ENCODE data around the gene ADAMTS16. TPM values are rescaled to one million over a fixed set of nuclear protein-coding genes. Genes with fewer than 3 reads are reported as not detected.

The ADAMTS16 gene
- polyA plus RNA-seq, 3 donors, result not detected

DNA sequence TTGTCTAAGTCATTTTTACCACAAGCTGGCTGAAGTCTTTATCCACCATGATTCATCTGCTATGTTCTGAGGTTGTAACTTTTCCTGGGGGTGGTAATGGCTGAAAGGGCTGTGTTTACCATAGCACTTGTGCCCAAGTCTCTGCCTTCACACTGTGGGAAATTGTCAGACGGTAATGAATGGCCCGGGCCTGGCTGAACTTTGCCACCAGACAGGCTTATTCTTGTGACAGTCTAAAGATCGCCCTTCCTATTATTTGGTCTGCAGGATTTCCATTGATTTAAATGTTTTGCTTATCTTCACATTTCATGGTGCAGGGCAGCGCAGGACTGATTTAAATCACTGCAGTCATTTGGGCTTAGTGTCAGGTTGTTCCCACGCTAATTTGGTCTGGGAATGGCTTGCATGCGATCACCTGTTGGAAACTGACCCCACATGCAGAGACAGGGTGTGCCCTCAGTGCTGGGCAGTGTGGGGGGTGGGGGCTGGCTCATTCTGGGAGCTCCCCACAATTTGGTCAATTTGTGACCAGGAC, 173.0 kb downstream of the ADAMTS16 start:
- Mint-ChIP-seq H3K9me3 (peaks cover 6 to 31% (median 15%) of the 10 kb centered on the region in 7 donors), H3K27ac (no peak overlapping the region), H3K27me3 (ENCODE audit: low read depth in 3 of 3) (peaks cover 0 to 1% (median 0%) of the 10 kb centered on the region in 3 donors), H3K36me3 (no peaks in the 10 kb centered on the region), H3K4me1 (no peaks in the 10 kb centered on the region), H3K4me3 (no peak overlapping the region)
- intact Hi-C loops (cut with micrococcal nuclease), result no loop called here
- WGBS (ENCODE audit: insufficient coverage), result 72% methylated on average over 6 of the region's 6 CpGs
- Histone ChIP-seq H3K4me2 (replicated peaks; ENCODE audit: extremely low read depth, low read length, poor library complexity, severe bottlenecking) (no peak overlapping the region), H3K79me2 (ENCODE audit: insufficient read depth, low read length) (no peaks in the 10 kb centered on the region), H3K4me3 (replicated peaks in 1 of 3; ENCODE audit: low read depth in 2 of 3, low read length in 3 of 3) (no peak overlapping the region), H3K27me3 (ENCODE audit: control insufficient read depth in 2 of 2, insufficient read depth in 2 of 2, low read length in 2 of 2) (no peaks in the 10 kb centered on the region), H3K27ac (ENCODE audit: low read depth in 1 of 2, low read length in 2 of 2) (no peak overlapping the region), H3K36me3 (replicated peaks in 1 of 2; ENCODE audit: control insufficient read depth in 1 of 2, insufficient read depth in 2 of 2, low read length in 2 of 2) (no peaks in the 10 kb centered on the region), H3K4me1 (ENCODE audit: control insufficient read depth in 1 of 2, insufficient read depth in 2 of 2, low read length in 2 of 2) (no peaks in the 10 kb centered on the region), H4K20me1 (ENCODE audit: insufficient read depth, low read length) (no peaks in the 10 kb centered on the region), H2AFZ (ENCODE audit: insufficient read depth, low read depth, low read length, poor library complexity, severe bottlenecking) (no peak overlapping the region), H3K9me3 (replicated peaks in 1 of 2; ENCODE audit: control insufficient read depth in 1 of 2, insufficient read depth in 1 of 2, low read length in 2 of 2) (peaks cover 0 to 26% of the 10 kb centered on the region in 2 donors), H3K9ac (ENCODE audit: insufficient read depth, low read length, poor library complexity, severe bottlenecking) (no peak overlapping the region)
- no peak for DNase-seq
- TF ChIP-seq CTCF (IDR thresholded peaks at IDR 0.05), result no peak

DNA sequence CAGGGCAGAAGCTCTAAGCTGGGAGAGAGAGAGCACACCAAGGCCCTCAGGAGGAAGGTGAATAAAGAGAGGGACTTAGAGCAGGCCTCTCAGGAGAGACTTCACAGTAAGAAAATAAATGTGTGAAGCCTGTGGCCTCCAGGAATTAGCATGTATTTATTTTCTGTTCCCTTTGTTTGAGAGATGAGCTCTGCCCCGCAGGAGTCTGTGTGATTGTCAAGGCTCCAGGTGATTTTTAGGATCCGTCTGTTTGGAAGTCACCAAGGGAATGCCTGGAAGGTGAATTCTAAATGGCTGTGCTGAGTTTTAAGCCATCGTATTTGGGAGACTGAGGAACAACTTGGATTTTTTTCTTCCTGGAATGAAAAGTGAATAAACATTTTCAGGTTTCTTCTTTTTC, 174.0 kb downstream of the ADAMTS16 start:
- Histone ChIP-seq H3K4me2 (replicated peaks; ENCODE audit: extremely low read depth, low read length, poor library complexity, severe bottlenecking) (no peak overlapping the region), H3K36me3 (replicated peaks in 1 of 2; ENCODE audit: control insufficient read depth in 1 of 2, insufficient read depth in 2 of 2, low read length in 2 of 2) (no peaks in the 10 kb centered on the region), H3K27me3 (ENCODE audit: control insufficient read depth in 2 of 2, insufficient read depth in 2 of 2, low read length in 2 of 2) (no peaks in the 10 kb centered on the region), H4K20me1 (ENCODE audit: insufficient read depth, low read length) (no peaks in the 10 kb centered on the region), H3K79me2 (ENCODE audit: insufficient read depth, low read length) (no peaks in the 10 kb centered on the region), H3K27ac (ENCODE audit: low read depth in 1 of 2, low read length in 2 of 2) (no peak overlapping the region), H3K4me1 (ENCODE audit: control insufficient read depth in 1 of 2, insufficient read depth in 2 of 2, low read length in 2 of 2) (no peaks in the 10 kb centered on the region), H3K9me3 (replicated peaks in 1 of 2; ENCODE audit: control insufficient read depth in 1 of 2, insufficient read depth in 1 of 2, low read length in 2 of 2) (peaks cover 3 to 32% of the 10 kb centered on the region in 2 donors), H3K9ac (ENCODE audit: insufficient read depth, low read length, poor library complexity, severe bottlenecking) (no peak overlapping the region), H3K4me3 (replicated peaks in 1 of 3; ENCODE audit: low read depth in 2 of 3, low read length in 3 of 3) (no peak overlapping the region), H2AFZ (ENCODE audit: insufficient read depth, low read depth, low read length, poor library complexity, severe bottlenecking) (no peak overlapping the region)
- 79% methylated on average over 2 of the region's 3 CpGs for WGBS (ENCODE audit: insufficient coverage)
- intact Hi-C loops (cut with micrococcal nuclease), result no loop called here
- H3K4me1 Mint-ChIP-seq, result no peaks in the 10 kb centered on the region
- no peak overlapping the region for H3K27ac Mint-ChIP-seq
- DNase-seq, result no peak
- no peak for TF ChIP-seq CTCF (IDR thresholded peaks at IDR 0.05)
- H3K36me3 Mint-ChIP-seq, result no peaks in the 10 kb centered on the region
- no peak overlapping the region for H3K4me3 Mint-ChIP-seq
- H3K9me3 Mint-ChIP-seq, result peaks cover 7 to 33% (median 20%) of the 10 kb centered on the region in 7 donors
- peaks cover 0 to 1% (median 0%) of the 10 kb centered on the region in 3 donors for H3K27me3 Mint-ChIP-seq (ENCODE audit: low read depth in 3 of 3)
